Gastrocnemius medialis (tissue), 4 donors: Measurements from ENCODE around the gene LMOD2. TPM values are rescaled to one million over a fixed set of nuclear protein-coding genes. Genes with fewer than 3 reads are reported as not detected.

Experiments used
- ATAC-seq, 2 donors: fragments of 150-250 bp; one replicate each; pipeline ENCODE4 v1.9.1; 2016
- DNase-seq, 2 donors: peaks; one replicate each; pipeline ENCODE4 v3.0.0-alpha.2; 2019
- H3K27ac ChIP-seq, 4 donors: fragments of 200-600 bp; sonication (generic); 1 replicate in 1 of 4; 2 replicates in 3 of 4; pipeline ENCODE4 v1.5.1; 2016 to 2018; ENCODE audit warnings: mild to moderate bottlenecking in 2 of 4, moderate library complexity in 1 of 4
- H3K27me3 ChIP-seq, 3 donors: fragments of 200-600 bp; sonication (generic) in 2 of 3; 1 replicate in 1 of 3; 2 replicates in 2 of 3; pipeline versions ENCODE4 v1.5.1 to v1.6.0; 2016 to 2019; ENCODE audit warnings: mild to moderate bottlenecking in 1 of 3, moderate library complexity in 1 of 3
- H3K36me3 ChIP-seq, 2 donors: fragments of 200-600 bp; sonication (generic) in 1 of 2; one replicate each; pipeline ENCODE4 v1.5.1; 2017 to 2018
- H3K4me1 ChIP-seq, 2 donors: fragments of 200-600 bp; sonication (generic) in 1 of 2; one replicate each; pipeline ENCODE4 v1.5.1; 2016 to 2017; ENCODE audit warnings: mild to moderate bottlenecking in 2 of 2
- H3K4me3 ChIP-seq, 4 donors: fragments of 200-600 bp; sonication (generic) in 3 of 4; 1 replicate in 1 of 4; 2 replicates in 3 of 4; pipeline ENCODE4 v1.5.1; 2016 to 2019; ENCODE audit warnings: mild to moderate bottlenecking in 2 of 4
- H3K9me3 ChIP-seq, 3 donors: fragments of 200-600 bp; sonication (generic) in 2 of 3; 1 replicate in 1 of 3; 2 replicates in 2 of 3; pipeline ENCODE4 v1.5.1; 2016 to 2019
- POLR2A ChIP-seq, 2 donors: fragments of 450-650 bp; IDR thresholded peaks; one replicate each; pipeline ENCODE4 v1.6.1; 2017; ENCODE audit warnings: antibody characterized with exemption in 2 of 2, mild to moderate bottlenecking in 2 of 2, moderate library complexity in 2 of 2
- in situ Hi-C, 4 donors: fragments of 200-750 bp; cut with MboI; loops; one replicate each; pipeline versions ENCODE4 v1.15.0 to v1.8.0; 2017; ENCODE audit warnings: low sequenced_read_pairs in 4 of 4
- intact Hi-C: fragments of 100-400 bp; cut with DNase I; formaldehyde crosslinking; loops from one replicate; pipeline ENCODE4 v1.15.1; 2023; ENCODE audit warnings: low total_unique reads
- total RNA-seq, 4 donors: library from RNA; depleted of rRNA; stranded (reverse); fragments of >200 nt; gene quantifications; one replicate each; pipeline versions ENCODE4 v1.1.0 to v1.2.3, GENCODE V29; 2016
- TF ChIP-seq, protein P1 (sequence below), 5 experiments: fragments of 450-650 bp in 3 of 5; fragments of 200-600 bp in 2 of 5; sonication (generic) in 2 of 5; IDR thresholded peaks in 4 of 5; conservative IDR thresholded peaks in 1 of 5; 1 replicate in 4 of 5; 2 replicates in 1 of 5; pipeline ENCODE4 v1.5.1; 2016 to 2019; ENCODE audit warnings: antibody characterized with exemption in 5 of 5, mild to moderate bottlenecking in 3 of 5, moderate library complexity in 3 of 5

LMOD2 gene
- total RNA-seq, 4 donors from 2014 or later, result 150 to 518 (median 314) TPM

DNA sequence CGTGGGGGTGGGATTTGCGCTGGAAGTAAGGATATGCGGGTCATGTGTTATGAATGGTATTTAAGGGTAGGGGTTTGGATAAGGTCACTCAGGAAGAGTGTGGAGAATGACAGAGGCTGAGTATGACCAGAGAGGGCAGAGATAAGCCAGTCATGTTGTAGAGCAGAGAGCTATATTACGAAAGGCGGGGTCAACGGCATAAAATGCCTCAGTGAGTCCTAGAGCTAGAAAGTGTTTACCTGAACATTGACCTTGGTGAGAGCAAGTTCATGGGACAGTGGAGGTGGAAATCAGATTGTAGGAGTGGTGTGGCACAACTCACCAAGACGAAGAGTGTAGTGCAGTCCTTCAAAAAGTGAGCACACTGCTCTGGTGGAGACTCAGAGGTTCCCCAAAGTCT lies 13.8 kb downstream of the LMOD2 start:
- peaks cover 26 to 43% of the 10 kb centered on the region in 2 donors for H3K4me1 ChIP-seq
- intact Hi-C loops, result no loop called here

DNA sequence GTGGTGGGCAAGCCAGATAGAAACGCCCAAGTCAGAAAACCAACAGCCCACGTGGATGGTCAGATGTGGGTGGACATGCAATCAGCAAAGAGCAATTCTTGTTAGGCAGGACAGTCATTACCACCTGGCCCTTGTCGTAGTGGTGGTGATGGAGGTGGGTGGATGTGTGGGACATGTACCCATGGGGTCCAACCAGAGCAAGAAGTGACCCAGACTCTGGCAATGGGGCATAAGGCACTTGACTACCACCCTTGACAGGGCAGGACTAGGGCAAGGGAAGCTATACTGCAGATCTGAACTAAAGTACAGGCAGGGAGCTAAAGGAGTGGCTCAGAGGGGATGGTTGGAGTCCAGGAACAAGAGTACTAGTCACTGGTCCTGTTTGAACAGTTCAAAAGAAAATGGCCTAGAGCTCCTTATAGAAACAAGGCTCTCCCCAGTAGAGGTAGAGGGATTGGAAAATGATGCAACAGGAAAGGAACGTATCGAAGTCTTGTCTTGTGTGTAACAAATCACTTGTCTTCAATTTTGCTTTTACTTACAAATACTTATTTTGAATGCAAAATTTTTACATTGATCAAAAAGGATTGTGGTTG lies 17.6 kb downstream of the LMOD2 start:
- no peaks in the 10 kb centered on the region for H3K9me3 ChIP-seq
- TF ChIP-seq, protein P1, sequence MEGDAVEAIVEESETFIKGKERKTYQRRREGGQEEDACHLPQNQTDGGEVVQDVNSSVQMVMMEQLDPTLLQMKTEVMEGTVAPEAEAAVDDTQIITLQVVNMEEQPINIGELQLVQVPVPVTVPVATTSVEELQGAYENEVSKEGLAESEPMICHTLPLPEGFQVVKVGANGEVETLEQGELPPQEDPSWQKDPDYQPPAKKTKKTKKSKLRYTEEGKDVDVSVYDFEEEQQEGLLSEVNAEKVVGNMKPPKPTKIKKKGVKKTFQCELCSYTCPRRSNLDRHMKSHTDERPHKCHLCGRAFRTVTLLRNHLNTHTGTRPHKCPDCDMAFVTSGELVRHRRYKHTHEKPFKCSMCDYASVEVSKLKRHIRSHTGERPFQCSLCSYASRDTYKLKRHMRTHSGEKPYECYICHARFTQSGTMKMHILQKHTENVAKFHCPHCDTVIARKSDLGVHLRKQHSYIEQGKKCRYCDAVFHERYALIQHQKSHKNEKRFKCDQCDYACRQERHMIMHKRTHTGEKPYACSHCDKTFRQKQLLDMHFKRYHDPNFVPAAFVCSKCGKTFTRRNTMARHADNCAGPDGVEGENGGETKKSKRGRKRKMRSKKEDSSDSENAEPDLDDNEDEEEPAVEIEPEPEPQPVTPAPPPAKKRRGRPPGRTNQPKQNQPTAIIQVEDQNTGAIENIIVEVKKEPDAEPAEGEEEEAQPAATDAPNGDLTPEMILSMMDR (IDR thresholded peaks at IDR 0.05 in 4 of 5, conservative IDR thresholded peaks at IDR 0.05 in 1 of 5), result no peak
- no peak for TF ChIP-seq POLR2A (IDR thresholded peaks at IDR 0.05)
- ATAC-seq (no peak), DNase-seq (no peak)
- no peaks in the 10 kb centered on the region for H3K36me3 ChIP-seq
- peak overlapping the region; percentile 35 to 87 (median 79) for H3K27ac ChIP-seq
- in situ Hi-C loops (no loop called here), intact Hi-C loops (no loop called here)
- H3K27me3 ChIP-seq, result no peaks in the 10 kb centered on the region
- H3K4me1 ChIP-seq, result peaks cover 30 to 46% of the 10 kb centered on the region in 2 donors
- no peak overlapping the region for H3K4me3 ChIP-seq

More for the DNA sequence above, 13.8 kb downstream of the LMOD2 start:
- H3K36me3 ChIP-seq, result peaks cover 0 to 10% of the 10 kb centered on the region in 2 donors
- H3K9me3 ChIP-seq, result no peaks in the 10 kb centered on the region
- no peak overlapping the region for H3K4me3 ChIP-seq
- H3K27me3 ChIP-seq, result no peaks in the 10 kb centered on the region
- ATAC-seq (no peak), DNase-seq (no peak)
- in situ Hi-C loops, result no loop called here
- no peak for TF ChIP-seq POLR2A (IDR thresholded peaks at IDR 0.05)
- TF ChIP-seq, protein P1 (IDR thresholded peaks at IDR 0.05 in 4 of 5, conservative IDR thresholded peaks at IDR 0.05 in 1 of 5), result no peak
- peak overlapping the region in 2 of 4 donors; percentile 88 to 96 for H3K27ac ChIP-seq

DNA sequence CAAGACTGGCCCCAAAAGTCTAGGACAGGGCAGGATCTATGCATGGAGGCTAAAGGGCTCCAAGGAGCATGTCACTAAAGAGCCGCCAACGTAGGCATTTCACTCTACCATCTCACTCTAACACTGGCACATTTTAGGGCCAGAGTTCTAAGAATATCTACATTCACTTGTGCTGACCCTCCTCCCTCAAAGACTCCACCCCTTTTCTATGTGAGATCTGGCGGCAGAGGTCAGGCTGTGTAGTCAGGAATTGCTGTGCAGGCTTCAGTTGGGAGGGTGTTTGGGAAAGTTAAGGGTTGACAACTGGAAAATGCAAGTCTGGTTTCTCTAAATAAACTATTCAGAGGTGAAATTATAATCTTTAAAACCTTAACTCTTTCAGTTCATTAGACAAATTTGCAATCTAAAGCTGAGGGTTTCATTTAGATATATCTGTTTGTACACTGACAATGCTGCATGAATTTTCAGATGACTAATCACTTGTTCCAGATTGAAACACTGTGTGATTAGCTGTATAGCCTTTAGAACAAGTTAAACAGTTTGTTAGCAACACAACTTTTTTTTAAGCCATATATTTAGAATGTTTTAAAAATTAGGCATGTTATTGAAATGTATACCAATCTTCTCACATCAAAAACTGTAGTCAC lies 18.2 kb downstream of the LMOD2 start:
- intact Hi-C loops, result no loop called here

DNA sequence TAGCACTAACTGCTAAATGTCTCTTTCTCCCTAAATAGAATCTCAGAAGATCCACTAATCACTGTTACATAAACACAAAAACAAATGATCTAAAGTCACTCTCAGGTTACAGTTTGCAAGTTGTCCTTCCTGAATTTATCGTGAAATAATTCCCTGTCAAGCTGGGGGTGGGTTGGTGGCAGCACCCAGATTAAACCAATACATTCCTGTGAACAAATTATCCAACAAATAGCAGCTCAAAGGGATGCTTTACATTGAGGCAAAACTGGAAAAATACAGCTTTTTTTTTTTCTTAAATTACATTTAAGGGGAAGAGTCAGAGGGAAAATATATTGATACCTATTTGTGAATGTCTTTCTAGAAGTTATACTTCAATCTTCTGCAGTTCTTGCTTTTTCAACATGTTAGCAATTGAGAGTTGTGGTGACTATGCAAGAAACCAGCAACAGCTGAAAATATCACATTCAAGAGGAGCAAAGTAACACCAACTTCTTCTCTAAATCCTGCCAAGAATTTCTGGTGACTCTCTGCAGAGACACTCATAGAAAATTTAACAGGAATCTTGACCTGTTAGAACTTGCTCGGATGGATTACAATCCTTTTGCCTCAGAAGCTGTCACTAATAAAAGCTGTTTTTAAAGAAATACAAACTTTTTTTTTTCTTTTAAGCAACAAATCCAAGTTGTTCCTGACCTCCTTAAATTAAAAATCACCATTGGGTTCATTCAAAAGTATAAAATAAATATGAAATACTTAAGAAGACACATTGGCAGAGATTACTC lies 18.9 kb downstream of the LMOD2 start:
- H3K4me3 ChIP-seq, result peak overlapping the region in 2 of 4 donors; percentile 5 to 22
- TF ChIP-seq, protein P1 (IDR thresholded peaks at IDR 0.05 in 4 of 5, conservative IDR thresholded peaks at IDR 0.05 in 1 of 5), result no peak
- no peak for TF ChIP-seq POLR2A (IDR thresholded peaks at IDR 0.05)
- peak overlapping the region; percentile 35 to 87 (median 79) for H3K27ac ChIP-seq
- H3K9me3 ChIP-seq, result no peaks in the 10 kb centered on the region
- intact Hi-C loops (no loop called here), in situ Hi-C loops (loop anchor here in 1 of 4 donors (25.0 kb wide), 1 partner anchor 188 kb away; no protein-coding TSS in a partner anchor)
- H3K27me3 ChIP-seq, result no peaks in the 10 kb centered on the region
- H3K36me3 ChIP-seq, result no peaks in the 10 kb centered on the region
- DNase-seq (no peak), ATAC-seq (peak; percentile 35 to 79)
- peaks cover 43 to 57% of the 10 kb centered on the region in 2 donors for H3K4me1 ChIP-seq

More for the DNA sequence above, 18.2 kb downstream of the LMOD2 start:
- peak overlapping the region; percentile 35 to 87 (median 79) for H3K27ac ChIP-seq
- ATAC-seq (peak; percentile 19 to 41), DNase-seq (no peak)
- H3K9me3 ChIP-seq, result no peaks in the 10 kb centered on the region
- H3K4me1 ChIP-seq, result peaks cover 36 to 50% of the 10 kb centered on the region in 2 donors
- in situ Hi-C loops, result no loop called here
- no peaks in the 10 kb centered on the region for H3K36me3 ChIP-seq
- no peak for TF ChIP-seq POLR2A (IDR thresholded peaks at IDR 0.05)
- TF ChIP-seq, protein P1 (IDR thresholded peaks at IDR 0.05 in 4 of 5, conservative IDR thresholded peaks at IDR 0.05 in 1 of 5), result no peak
- H3K27me3 ChIP-seq, result no peaks in the 10 kb centered on the region
- H3K4me3 ChIP-seq, result no peak overlapping the region
